Vagina (tissue), 2 donors: Measurements from ENCODE around the gene UBN1. TPM values are rescaled to one million over a fixed set of nuclear protein-coding genes. Genes with fewer than 3 reads are reported as not detected.

ENCODE experiments used
- DNase-seq, 2 donors: peaks; one replicate each; pipeline ENCODE4 v3.0.0-alpha.2; 2017; ENCODE audit errors: extremely low spot score in 2 of 2
- H3K27ac ChIP-seq: fragments of 200-600 bp; sonication (generic); one replicate; pipeline ENCODE4 v1.5.1; 2019
- H3K27me3 ChIP-seq: fragments of 200-600 bp; sonication (generic); one replicate; pipeline ENCODE4 v1.5.1; 2019
- H3K36me3 ChIP-seq, 2 donors: fragments of 200-600 bp; sonication (generic); one replicate each; pipeline ENCODE4 v1.5.1; 2017 to 2019
- H3K4me1 ChIP-seq: fragments of 200-600 bp; sonication (generic); one replicate; pipeline ENCODE4 v1.5.1; 2019
- H3K4me3 ChIP-seq, 2 donors: fragments of 200-600 bp; sonication (generic); 1 replicate in 1 of 2; 2 replicates in 1 of 2; pipeline ENCODE4 v1.5.1; 2016 to 2019
- H3K9me3 ChIP-seq: fragments of 200-600 bp; sonication (generic); one replicate; pipeline ENCODE4 v1.5.1; 2019
- POLR2A ChIP-seq, 2 donors: fragments of 450-650 bp; IDR thresholded peaks; one replicate each; pipeline ENCODE4 v1.6.1; 2017; ENCODE audit warnings: antibody characterized with exemption in 2 of 2, mild to moderate bottlenecking in 2 of 2, moderate library complexity in 2 of 2
- POLR2AphosphoS5 ChIP-seq, 2 donors: sonication (generic); formaldehyde crosslinking; IDR thresholded peaks; one replicate each; pipeline ENCODE4 v1.9.0; 2017; ENCODE audit warnings: antibody characterized with exemption in 2 of 2, mild to moderate bottlenecking in 2 of 2, low read depth in 1 of 2; ENCODE audit not compliant: insufficient read depth in 1 of 2
- intact Hi-C: fragments of 100-400 bp; cut with DNase I; formaldehyde crosslinking; loops from one replicate; pipeline ENCODE4 v1.15.1; 2023
- total RNA-seq: library from RNA; depleted of rRNA; stranded (reverse); fragments of >200 nt; gene quantifications from one replicate; pipeline ENCODE4 v1.2.3, GENCODE V29; 2016
- TF ChIP-seq, protein P1 (sequence below), 3 experiments: fragments of 450-650 bp in 2 of 3; fragments of 200-600 bp in 1 of 3; sonication (generic) in 1 of 3; IDR thresholded peaks; one replicate each; pipeline ENCODE4 v1.5.1; 2017 to 2019; ENCODE audit warnings: antibody characterized with exemption in 3 of 3, mild to moderate bottlenecking in 2 of 3, moderate library complexity in 2 of 3

The UBN1 gene
- total RNA-seq, 1 donor from 2014 or later = 17.2 TPM

DNA sequence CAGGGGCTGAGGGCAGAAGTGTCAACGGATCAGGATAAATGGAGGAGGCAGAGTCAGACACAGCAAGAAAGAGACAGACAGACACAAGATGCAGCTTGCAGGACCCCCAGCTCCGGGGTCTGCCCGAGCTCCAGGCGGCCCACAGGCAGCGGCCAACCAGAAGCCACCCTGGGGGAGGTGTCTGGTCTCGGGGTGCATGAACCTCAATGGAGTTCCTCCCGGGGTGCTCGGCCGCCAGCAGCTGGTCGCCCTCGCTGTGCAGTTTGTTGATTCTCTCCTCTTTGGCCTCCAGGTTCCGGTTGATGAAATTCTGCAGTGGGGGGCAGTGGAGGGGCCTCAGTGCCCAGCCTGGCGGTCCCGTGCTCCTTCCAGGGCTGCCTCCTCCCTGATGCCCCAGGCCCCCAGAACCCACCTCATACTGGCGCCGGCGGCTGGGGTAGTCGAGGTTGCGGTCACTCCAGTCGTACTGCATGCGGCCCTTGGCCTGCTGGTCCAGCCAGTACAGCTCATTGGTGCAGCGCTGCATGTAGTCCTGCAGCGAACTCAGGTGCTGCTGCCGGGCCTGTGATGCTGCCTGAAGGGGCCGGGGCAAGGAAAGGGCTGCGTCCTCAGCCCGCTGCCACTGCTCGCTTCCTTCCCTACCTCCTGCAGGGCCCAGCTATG lies 51.7 kb downstream of the UBN1 start:
- Histone ChIP-seq H3K9me3 (no peaks in the 10 kb centered on the region), H3K36me3 (peaks cover 0 to 94% of the 10 kb centered on the region in 2 donors), H3K4me3 (no peak overlapping the region), H3K4me1 (no peaks in the 10 kb centered on the region), H3K27me3 (no peaks in the 10 kb centered on the region), H3K27ac (no peak overlapping the region)
- no peak for DNase-seq
- TF ChIP-seq POLR2A (IDR thresholded peaks at IDR 0.05) = no peak
- intact Hi-C loops = no loop called here

DNA sequence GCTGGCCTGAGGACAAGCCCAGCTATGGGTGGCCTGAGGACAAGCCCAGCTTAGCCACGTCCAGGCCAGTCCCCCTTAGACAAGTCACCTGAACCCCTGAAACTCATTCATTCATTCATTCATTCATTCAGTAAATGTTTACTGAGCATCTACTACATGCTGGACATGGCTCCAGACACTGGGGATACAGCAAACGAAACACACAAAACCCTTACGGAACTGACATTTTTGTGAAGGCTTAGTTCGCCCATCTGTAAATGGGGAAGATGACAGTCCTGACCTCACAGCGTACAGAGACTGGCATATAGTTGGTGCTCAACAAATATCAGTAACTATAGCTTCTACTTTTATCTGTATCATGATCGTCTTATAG lies 52.2 kb downstream of the UBN1 start:
- TF ChIP-seq POLR2A (IDR thresholded peaks at IDR 0.05) (no peak), POLR2AphosphoS5 (IDR thresholded peaks at IDR 0.05; ENCODE audit: insufficient read depth in 1 of 2, low read depth in 1 of 2) (no peak)
- TF ChIP-seq, protein P1, sequence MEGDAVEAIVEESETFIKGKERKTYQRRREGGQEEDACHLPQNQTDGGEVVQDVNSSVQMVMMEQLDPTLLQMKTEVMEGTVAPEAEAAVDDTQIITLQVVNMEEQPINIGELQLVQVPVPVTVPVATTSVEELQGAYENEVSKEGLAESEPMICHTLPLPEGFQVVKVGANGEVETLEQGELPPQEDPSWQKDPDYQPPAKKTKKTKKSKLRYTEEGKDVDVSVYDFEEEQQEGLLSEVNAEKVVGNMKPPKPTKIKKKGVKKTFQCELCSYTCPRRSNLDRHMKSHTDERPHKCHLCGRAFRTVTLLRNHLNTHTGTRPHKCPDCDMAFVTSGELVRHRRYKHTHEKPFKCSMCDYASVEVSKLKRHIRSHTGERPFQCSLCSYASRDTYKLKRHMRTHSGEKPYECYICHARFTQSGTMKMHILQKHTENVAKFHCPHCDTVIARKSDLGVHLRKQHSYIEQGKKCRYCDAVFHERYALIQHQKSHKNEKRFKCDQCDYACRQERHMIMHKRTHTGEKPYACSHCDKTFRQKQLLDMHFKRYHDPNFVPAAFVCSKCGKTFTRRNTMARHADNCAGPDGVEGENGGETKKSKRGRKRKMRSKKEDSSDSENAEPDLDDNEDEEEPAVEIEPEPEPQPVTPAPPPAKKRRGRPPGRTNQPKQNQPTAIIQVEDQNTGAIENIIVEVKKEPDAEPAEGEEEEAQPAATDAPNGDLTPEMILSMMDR (IDR thresholded peaks at IDR 0.05) = no peak
- DNase-seq = no peak
- Histone ChIP-seq H3K36me3 (peaks cover 0 to 90% of the 10 kb centered on the region in 2 donors), H3K4me3 (no peak overlapping the region), H3K27me3 (no peaks in the 10 kb centered on the region), H3K9me3 (no peaks in the 10 kb centered on the region), H3K4me1 (no peaks in the 10 kb centered on the region), H3K27ac (no peak overlapping the region)
- intact Hi-C loops = no loop called here

- TF ChIP-seq, protein P1 (IDR thresholded peaks at IDR 0.05) = no peak
- TF ChIP-seq POLR2AphosphoS5 (IDR thresholded peaks at IDR 0.05; ENCODE audit: insufficient read depth in 1 of 2, low read depth in 1 of 2) (no peak), POLR2A (IDR thresholded peaks at IDR 0.05) (no peak)
- peaks cover 0 to 85% of the 10 kb centered on the region in 2 donors for H3K36me3 ChIP-seq
Measured at GRCh38 chr16:4900036-4900435, 52.8 kb downstream of the UBN1 start.

GRCh38 chr16:4900750-4901149 lies 53.5 kb downstream of the UBN1 start:
- no peak overlapping the region for H3K4me3 ChIP-seq
- H3K36me3 ChIP-seq = peaks cover 0 to 80% of the 10 kb centered on the region in 2 donors
- no peaks in the 10 kb centered on the region for H3K27me3 ChIP-seq
- intact Hi-C loops = no loop called here
- no peaks in the 10 kb centered on the region for H3K9me3 ChIP-seq
- no peak for DNase-seq
- no peak for TF ChIP-seq POLR2A (IDR thresholded peaks at IDR 0.05)
- TF ChIP-seq, protein P1 (IDR thresholded peaks at IDR 0.05) = no peak
- no peaks in the 10 kb centered on the region for H3K4me1 ChIP-seq
- H3K27ac ChIP-seq = no peak overlapping the region

More at GRCh38 chr16:4900036-4900435, 52.8 kb downstream of the UBN1 start:
- Histone ChIP-seq H3K4me3 (no peak overlapping the region), H3K27me3 (no peaks in the 10 kb centered on the region), H3K27ac (no peak overlapping the region), H3K9me3 (no peaks in the 10 kb centered on the region), H3K4me1 (no peaks in the 10 kb centered on the region)
- DNase-seq = no peak
- intact Hi-C loops = no loop called here

DNA sequence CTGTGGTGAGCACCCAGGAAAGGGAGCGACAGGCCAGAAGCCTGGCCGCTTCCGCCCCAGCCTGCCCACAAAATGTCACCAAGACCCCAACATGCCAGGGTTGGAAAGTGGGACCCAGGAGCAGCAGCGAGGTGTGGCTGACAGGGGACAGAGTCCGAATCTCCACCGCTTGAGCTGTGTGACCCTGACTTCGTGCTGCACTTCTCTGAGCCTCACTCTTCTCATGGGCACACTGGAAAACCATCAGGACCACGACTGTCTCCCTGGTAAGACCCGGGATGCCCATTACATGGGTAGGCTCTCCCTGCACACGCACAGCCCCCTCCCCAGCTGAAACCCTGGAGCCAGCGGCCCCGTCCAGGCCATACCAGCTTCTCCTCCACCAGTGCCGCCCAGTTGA lies 54.8 kb downstream of the UBN1 start:
- Histone ChIP-seq H3K36me3 (peaks cover 0 to 72% of the 10 kb centered on the region in 2 donors), H3K4me3 (no peak overlapping the region), H3K27ac (no peak overlapping the region), H3K9me3 (no peaks in the 10 kb centered on the region), H3K27me3 (no peaks in the 10 kb centered on the region), H3K4me1 (no peaks in the 10 kb centered on the region)
- intact Hi-C loops = no loop called here
- no peak for DNase-seq
- TF ChIP-seq POLR2A (IDR thresholded peaks at IDR 0.05) (no peak), POLR2AphosphoS5 (IDR thresholded peaks at IDR 0.05; ENCODE audit: insufficient read depth in 1 of 2, low read depth in 1 of 2) (no peak)
- TF ChIP-seq, protein P1 (IDR thresholded peaks at IDR 0.05) = no peak
